Mesothelial cell of epicardium (in vitro differentiated cells): Measurements from ENCODE around the gene CRADD. TPM values are rescaled to one million over a fixed set of nuclear protein-coding genes. Genes with fewer than 3 reads are reported as not detected.
"Not testable (repeated sequence)": the region's sequence is repeated elsewhere in the genome, so short reads cannot be mapped to it uniquely, and the experiment has no call there.

Experiments
- DNase-seq, 2 experiments: peaks; one replicate each; pipeline ENCODE4 v3.0.0; 2021; ENCODE audit warnings: low spot score in 2 of 2; ENCODE audit not compliant: unreplicated experiment in 2 of 2
- H3K27ac Mint-ChIP-seq: 2 replicates; pipeline ENCODE4 v1.8.0; 2021; ENCODE audit warnings: mixed read lengths
- H3K27me3 Mint-ChIP-seq: 2 replicates; pipeline ENCODE4 v1.8.0; 2021; ENCODE audit warnings: low read depth, mixed read lengths
- H3K36me3 Mint-ChIP-seq: 2 replicates; pipeline ENCODE4 v1.8.0; 2021; ENCODE audit warnings: mixed read lengths
- H3K4me1 Mint-ChIP-seq: 2 replicates; pipeline ENCODE4 v1.8.0; 2021; ENCODE audit warnings: mixed read lengths
- H3K4me3 Mint-ChIP-seq: 2 replicates; pipeline ENCODE4 v1.8.0; 2021; ENCODE audit warnings: mild to moderate bottlenecking, moderate library complexity, mixed read lengths
- H3K9me3 Mint-ChIP-seq: 2 replicates; pipeline ENCODE4 v1.8.0; 2021; ENCODE audit warnings: mixed read lengths
- CTCF ChIP-seq: fragments of 200-600 bp; sonication (generic); IDR thresholded peaks from one replicate; pipeline ENCODE4 v1.5.0; 2021; ENCODE audit warnings: antibody characterized with exemption; ENCODE audit not compliant: unreplicated experiment
- total RNA-seq: library from RNA; stranded (reverse); gene quantifications from 3 replicates; pipeline ENCODE4 v1.2.1, GENCODE V29; 2021

CRADD gene
- total RNA-seq, 1 donor from 2014 or later = 6.6 TPM

GRCh38 chr12:93709386-93709785 is 32.2 kb downstream of the CRADD start:
- TF ChIP-seq CTCF = no peak
- no peak overlapping the region for H3K4me3 Mint-ChIP-seq
- H3K27me3 Mint-ChIP-seq = no peaks in the 10 kb centered on the region
- no peak for DNase-seq
- peaks cover 11% of the 10 kb centered on the region for H3K36me3 Mint-ChIP-seq
- peaks cover 23% of the 10 kb centered on the region for H3K9me3 Mint-ChIP-seq
- no peak overlapping the region for H3K27ac Mint-ChIP-seq
- H3K4me1 Mint-ChIP-seq = peaks cover 25% of the 10 kb centered on the region

- no peak overlapping the region for H3K4me3 Mint-ChIP-seq
- H3K27me3 Mint-ChIP-seq = no peaks in the 10 kb centered on the region
- no peak for DNase-seq
- peaks cover 27% of the 10 kb centered on the region for H3K9me3 Mint-ChIP-seq
- peaks cover 11% of the 10 kb centered on the region for H3K36me3 Mint-ChIP-seq
- TF ChIP-seq CTCF = no peak
- peaks cover 20% of the 10 kb centered on the region for H3K4me1 Mint-ChIP-seq
- H3K27ac Mint-ChIP-seq = no peak overlapping the region
Measured at GRCh38 chr12:93710574-93710926, 33.4 kb downstream of the CRADD start.

GRCh38 chr12:93711502-93711901 is 34.3 kb downstream of the CRADD start:
- Mint-ChIP-seq H3K4me1 (peaks cover 12% of the 10 kb centered on the region), H3K9me3 (peaks cover 27% of the 10 kb centered on the region), H3K36me3 (peaks cover 11% of the 10 kb centered on the region)
- not testable (repeated sequence) for H3K27me3 Mint-ChIP-seq, DNase-seq, H3K27ac Mint-ChIP-seq, H3K4me3 Mint-ChIP-seq

GRCh38 chr12:93712200-93712599 is 35.0 kb downstream of the CRADD start:
- peaks cover 5% of the 10 kb centered on the region for H3K4me1 Mint-ChIP-seq
- H3K27ac Mint-ChIP-seq = no peak overlapping the region
- H3K27me3 Mint-ChIP-seq = no peaks in the 10 kb centered on the region
- TF ChIP-seq CTCF = no peak
- H3K36me3 Mint-ChIP-seq = peaks cover 11% of the 10 kb centered on the region
- no peak for DNase-seq
- no peak overlapping the region for H3K4me3 Mint-ChIP-seq
- peaks cover 27% of the 10 kb centered on the region for H3K9me3 Mint-ChIP-seq

- peaks cover 2% of the 10 kb centered on the region for H3K4me1 Mint-ChIP-seq
- H3K9me3 Mint-ChIP-seq = peaks cover 28% of the 10 kb centered on the region
- TF ChIP-seq CTCF = no peak
- H3K36me3 Mint-ChIP-seq = peaks cover 15% of the 10 kb centered on the region
- no peak for DNase-seq
- H3K27me3 Mint-ChIP-seq = no peaks in the 10 kb centered on the region
- no peak overlapping the region for H3K27ac Mint-ChIP-seq
- no peak overlapping the region for H3K4me3 Mint-ChIP-seq
Measured at GRCh38 chr12:93713060-93713459, 35.9 kb downstream of the CRADD start.

- Mint-ChIP-seq H3K4me1 (peaks cover 2% of the 10 kb centered on the region), H3K9me3 (peaks cover 28% of the 10 kb centered on the region), H3K27ac (no peak overlapping the region), H3K4me3 (no peak overlapping the region), H3K36me3 (peaks cover 18% of the 10 kb centered on the region), H3K27me3 (no peaks in the 10 kb centered on the region)
- no peak for TF ChIP-seq CTCF
- DNase-seq = no peak
Measured at GRCh38 chr12:93713800-93714199, 36.6 kb downstream of the CRADD start.
